C1 segment of cervical spinal cord (tissue), 14 donors: ENCODE measurements around the gene DBH.

Experiments
- DNase-seq, 14 donors: peaks; one replicate each; lab custom pipeline; 2025; lab: John Stamatoyannopoulos, UW

Gene DBH

GRCh38 chr9:133700819-133701320, 64.7 kb downstream of the DBH start:
- DNase-seq: peak in 1 of 14 donors; percentile 39

GRCh38 chr9:133701321-133701980, 65.3 kb downstream of the DBH start:
- DNase-seq: peak in 5 of 14 donors; percentile 16 to 39 (median 25)

- peak in 4 of 14 donors; percentile 7 to 26 (median 18) for DNase-seq
These were observed 66.0 kb downstream of the DBH start for GRCh38 chr9:133701981-133702797.

- no peak for DNase-seq
These were observed 66.8 kb downstream of the DBH start for GRCh38 chr9:133702798-133703590.

GRCh38 chr9:133703591-133704399, 67.6 kb downstream of the DBH start:
- no peak for DNase-seq

GRCh38 chr9:133704711-133705181, 68.6 kb downstream of the DBH start:
- DNase-seq: no peak

- DNase-seq: no peak
These were observed 69.4 kb downstream of the DBH start for GRCh38 chr9:133705576-133705975.

GRCh38 chr9:133706307-133707050, 70.3 kb downstream of the DBH start:
- no peak for DNase-seq

GRCh38 chr9:133707065-133707762, 71.1 kb downstream of the DBH start:
- no peak for DNase-seq

- no peak for DNase-seq
These were observed 71.6 kb downstream of the DBH start for GRCh38 chr9:133707763-133708245.

GRCh38 chr9:133708246-133709014, 72.3 kb downstream of the DBH start:
- DNase-seq: no peak
